AG10803 (cell line): ENCODE data around the gene PTN.

Experiments used
- DNase-seq: peaks from one replicate; pipeline ENCODE4 v3.0.0; 2010; ENCODE audit warnings: low read depth
- H3K4me3 ChIP-seq: 2 replicates; pipeline ENCODE4 v1.5.1; 2011; ENCODE audit warnings: mild to moderate bottlenecking, low read length, control low read depth
- CTCF ChIP-seq: conservative IDR thresholded peaks from 2 replicates; pipeline ENCODE4 v1.5.1; 2011; ENCODE audit warnings: mild to moderate bottlenecking, low read length, control low read depth, inconsistent platforms

The PTN gene

DNA sequence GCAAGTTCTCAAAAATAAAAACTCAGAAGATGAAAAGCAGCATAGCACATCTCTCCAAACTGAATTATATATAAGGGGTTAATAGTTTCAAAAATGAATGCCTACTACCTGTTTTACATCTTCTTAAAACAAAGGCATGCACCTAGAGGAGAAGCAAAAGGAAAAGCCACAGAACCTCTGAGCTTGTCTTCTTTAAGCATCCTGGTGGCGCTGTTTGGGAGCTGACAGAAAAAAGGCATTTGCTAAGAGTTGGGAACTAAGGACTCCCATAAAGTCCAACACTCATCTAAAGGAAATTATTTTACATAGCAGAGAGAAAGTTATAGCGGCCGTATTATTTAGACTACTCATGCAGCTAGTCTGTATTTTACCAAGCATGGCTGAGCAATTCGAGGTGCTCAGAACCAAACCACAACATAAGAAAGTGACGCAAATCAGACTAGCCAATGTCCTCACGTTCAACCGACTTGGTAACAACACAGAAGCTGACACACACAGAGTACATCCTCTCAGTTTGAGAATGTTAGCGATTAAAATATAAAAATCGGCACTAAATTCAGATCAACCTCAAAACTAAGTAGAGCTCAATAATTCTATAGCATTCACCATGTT, 38.8 kb downstream of the PTN start:
- no peak for DNase-seq
- H3K4me3 ChIP-seq: no peak overlapping the region
- no peak for TF ChIP-seq CTCF

DNA sequence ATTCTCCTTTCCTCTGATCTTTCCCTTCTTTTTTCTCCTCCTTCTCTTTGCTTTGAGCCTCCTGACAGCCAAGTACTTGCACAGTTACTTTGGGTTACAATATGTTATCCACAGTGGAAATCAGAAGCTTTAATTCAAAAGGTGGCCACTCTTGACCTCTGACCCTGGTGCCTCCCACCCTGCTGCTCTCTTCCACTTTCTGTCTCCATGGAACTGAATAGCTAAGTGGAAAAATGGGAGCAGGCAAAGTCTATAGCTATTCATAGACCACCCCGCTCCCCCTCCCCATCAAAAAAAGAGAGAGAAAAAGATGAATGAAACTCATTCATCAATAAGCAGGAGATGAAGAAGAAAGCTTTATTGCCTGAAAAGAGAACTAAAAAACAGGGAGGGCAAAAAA, 39.4 kb downstream of the PTN start:
- no peak for TF ChIP-seq CTCF
- DNase-seq: no peak
- no peak overlapping the region for H3K4me3 ChIP-seq

DNA sequence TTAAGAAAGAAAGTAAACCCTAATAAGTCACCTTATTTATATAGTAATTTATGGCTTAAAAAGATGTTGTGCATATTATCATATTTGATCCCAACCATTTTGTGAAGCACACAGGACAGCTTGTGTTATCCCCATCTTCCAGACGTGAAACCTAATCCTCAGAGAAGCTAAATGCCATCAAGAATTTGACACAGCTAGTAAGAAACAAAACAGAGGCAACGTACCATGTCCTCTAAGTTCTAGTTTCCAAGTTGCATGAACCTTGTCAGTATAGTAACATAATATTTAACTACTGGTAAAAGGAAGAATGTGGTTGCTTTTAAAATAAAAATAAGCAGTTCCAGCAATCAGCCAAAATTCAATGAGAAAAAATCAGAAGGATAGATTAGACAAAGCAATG, 41.5 kb downstream of the PTN start:
- no peak for TF ChIP-seq CTCF
- no peak for DNase-seq
- H3K4me3 ChIP-seq: no peak overlapping the region

GRCh38 chr7:137298464-137298794, 45.1 kb downstream of the PTN start:
- DNase-seq: no peak
- TF ChIP-seq CTCF: no peak
- no peak overlapping the region for H3K4me3 ChIP-seq

DNA sequence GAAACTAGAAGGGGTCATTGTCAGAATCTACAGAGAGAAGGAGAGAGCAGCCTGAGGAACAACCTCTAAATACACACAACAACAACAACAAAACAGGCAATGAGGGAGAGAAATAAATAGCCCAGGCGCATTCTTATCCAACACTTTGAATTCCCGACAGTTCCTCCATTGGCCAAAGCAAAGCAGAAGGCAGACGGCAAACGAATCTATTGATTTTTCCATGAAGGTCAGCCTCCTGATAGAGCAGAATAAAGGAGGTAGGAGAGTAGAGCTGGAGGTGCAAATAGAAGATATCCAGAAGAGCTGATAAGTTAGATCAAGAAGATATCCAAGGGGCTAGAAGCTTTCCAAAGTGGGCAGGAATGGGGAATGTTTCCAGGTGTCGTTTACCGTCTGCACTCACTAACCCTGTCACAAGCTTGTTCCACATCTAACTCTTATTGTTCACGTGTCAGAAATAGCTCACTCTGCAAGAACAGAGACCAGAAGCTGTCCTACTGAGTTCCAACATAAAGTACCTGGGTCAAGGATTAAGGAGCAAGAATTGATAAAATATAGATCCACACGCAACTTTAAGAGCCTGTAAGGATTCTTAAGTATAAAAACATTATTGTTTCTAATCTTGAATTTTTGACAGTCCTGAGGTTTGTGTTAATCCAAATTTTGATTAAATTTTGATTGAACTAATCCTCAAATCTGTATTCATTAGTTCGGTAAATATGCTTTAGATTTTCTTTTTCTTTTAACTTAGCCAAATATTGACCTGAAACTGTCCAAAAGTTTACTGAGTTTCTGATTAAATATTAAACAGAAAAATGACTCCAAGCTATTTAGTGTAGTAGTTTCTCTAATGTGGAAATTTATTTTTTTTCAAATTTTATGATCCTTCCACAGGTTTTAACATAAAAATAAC, 45.7 kb downstream of the PTN start:
- DNase-seq: no peak
- no peak for TF ChIP-seq CTCF
- H3K4me3 ChIP-seq: no peak overlapping the region

DNA sequence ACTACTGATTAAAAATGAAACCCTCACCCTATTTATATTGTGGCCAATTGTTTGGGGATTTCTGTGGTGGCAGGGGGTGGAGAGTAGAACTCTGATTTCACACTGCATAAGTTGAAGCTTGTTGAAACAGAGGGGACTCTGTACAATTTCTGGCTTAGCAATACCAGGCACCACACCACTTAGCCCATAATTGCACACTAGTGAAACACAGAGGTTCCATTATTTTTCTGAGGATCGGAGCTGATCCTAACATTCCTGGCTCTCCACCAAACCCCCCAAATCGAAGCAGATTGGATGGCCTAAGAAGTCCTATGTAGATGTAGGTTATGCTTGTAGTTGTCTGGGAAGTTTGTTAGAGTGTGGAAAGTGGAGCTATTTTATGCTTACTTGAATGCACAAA, 47.0 kb downstream of the PTN start:
- DNase-seq: no peak
- no peak overlapping the region for H3K4me3 ChIP-seq
- TF ChIP-seq CTCF: no peak

DNA sequence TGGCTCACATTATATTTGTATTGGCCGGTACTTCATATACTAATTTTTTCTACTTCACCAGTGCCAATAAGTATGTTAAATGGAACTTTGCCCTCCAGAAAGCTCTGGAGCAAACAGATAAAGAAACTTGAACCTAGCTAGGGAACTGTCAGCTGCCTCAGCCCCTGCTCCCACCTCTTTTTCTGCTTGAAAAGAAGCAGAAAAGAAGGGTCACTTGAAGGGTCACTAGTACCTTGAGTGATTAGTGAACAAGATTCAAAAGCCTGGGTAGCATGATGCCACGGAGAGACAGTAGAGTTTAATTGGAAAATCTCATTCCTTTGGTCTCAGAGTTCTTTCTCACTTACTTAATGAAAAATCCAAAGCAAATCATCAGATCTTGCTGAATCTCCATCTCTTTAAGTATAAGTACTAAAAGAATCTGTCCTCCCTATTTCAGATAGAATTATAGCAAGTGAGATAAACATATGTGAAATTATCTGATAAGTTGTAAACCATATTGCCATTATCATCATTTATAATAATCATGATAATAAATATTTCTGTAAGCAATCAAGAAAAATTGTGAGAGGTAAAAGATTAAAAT, 47.7 kb downstream of the PTN start:
- no peak overlapping the region for H3K4me3 ChIP-seq
- no peak for DNase-seq
- no peak for TF ChIP-seq CTCF
